Cerebellar cortex (tissue), 1 donor: ENCODE results near the gene CATSPER1.

Experiments
- DNase-seq: peaks from one replicate; pipeline ENCODE4 v3.0.0-alpha.2; 2015; ENCODE audit warnings: low spot score

The CATSPER1 gene

DNA sequence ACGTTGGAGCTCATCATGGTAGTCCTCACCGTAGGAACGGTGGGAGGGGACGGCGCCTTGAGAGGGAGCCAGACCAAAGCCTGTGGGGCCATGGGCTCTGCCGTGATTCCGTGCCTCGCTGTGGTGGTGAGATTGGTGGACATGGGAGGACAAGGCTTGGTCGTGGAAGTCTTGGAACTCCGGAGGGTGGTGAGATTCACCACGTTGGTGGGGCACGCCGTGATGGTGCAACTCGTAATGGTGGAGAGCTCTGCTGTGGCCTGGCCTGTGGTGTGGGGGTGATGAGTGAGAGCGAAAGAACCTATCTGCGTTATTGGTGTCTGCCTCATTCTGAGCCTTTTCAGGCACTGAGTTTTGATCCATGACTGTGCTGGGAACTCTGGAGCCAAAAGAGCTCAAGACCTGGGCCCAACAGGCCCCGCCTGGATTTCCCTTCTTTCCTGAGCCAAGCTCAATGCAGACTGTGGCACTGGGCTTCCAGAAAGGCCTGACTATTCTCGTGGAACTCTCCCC, at the start of gene CATSPER1:
Gene CATSPER1 (minus strand): TSS at position 463 of the 513 bp plus-strand sequence. CDS start 100 bp downstream, at position 363.
- no peak for DNase-seq

DNA sequence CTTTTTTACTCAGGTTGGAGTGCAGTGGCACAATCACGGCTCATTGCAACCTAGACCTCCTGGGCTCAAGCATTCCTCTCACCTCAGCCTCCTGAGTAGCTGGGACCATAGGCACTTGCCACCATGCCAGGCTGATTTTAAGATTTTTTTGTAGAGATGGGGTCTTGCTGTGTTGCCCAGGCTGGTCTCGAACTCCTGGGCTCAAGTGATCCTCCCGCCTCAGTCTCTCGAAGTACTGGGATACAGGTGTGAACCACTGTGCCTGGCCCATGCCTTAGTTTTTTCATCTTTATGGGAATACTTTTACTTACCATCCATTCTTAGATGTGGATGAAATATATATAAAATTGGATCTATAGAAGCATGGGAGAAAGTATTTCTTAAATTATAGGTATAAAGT, 49.0 kb upstream of the CATSPER1 start:
- DNase-seq, result no peak

DNA sequence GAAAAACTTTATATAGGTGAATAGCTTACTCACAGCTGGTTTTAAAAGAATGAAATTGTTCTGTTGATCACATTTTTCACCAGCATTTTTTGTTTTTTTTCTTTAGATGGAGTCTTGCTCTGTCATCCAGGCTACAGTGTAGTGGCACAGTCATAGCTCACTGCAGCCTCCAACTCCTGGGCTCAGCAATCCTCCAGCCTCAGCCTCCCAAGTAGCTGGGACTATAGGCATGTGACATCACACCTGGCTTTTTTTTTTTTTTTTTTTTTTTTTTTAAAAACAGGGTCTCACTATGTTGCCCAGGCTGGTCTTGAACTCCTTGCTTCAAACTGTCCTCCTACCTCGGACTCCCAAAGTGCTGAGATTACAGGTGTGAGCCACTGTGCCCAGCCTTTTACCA, 47.4 kb upstream of the CATSPER1 start:
- DNase-seq, result no peak

DNA sequence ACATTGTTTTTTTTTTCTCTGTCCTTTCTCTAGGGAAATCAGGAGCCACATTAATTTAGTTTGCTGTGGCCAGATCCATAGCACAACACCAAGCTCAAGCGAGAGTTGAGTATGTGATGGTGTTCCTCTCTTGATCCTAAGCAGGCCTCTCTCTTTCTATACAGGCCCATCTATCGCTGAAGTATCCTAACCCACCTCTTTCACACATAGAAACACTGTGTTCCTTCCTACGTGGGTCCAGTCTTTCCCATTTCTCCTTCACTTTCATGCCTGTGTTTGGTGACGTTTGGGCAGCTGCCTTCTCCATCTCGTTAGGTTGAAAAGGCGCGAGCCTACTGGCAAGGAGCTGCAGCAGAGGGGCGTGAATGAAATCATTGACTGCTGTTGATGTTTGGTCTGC, 46.2 kb upstream of the CATSPER1 start:
- no peak for DNase-seq

DNA sequence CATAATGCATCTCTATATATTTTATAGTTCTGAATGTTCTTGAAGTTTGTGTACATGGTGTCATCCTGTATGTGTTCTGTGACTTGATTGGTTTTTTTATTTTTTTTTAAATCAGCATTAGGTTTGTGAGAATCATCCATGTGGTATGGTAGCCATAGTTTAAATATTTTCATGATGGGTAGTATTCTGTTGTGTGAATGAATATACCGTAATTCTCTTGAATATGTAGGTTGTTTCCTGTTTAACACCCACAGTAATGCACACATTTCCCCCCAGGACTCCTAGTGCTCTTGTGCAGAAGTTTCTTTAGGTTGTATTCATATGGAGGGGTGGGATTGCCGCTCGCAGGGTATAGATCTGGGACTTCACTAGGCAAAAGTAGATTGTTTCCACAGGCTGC, 45.8 kb upstream of the CATSPER1 start:
- DNase-seq, result no peak

DNA sequence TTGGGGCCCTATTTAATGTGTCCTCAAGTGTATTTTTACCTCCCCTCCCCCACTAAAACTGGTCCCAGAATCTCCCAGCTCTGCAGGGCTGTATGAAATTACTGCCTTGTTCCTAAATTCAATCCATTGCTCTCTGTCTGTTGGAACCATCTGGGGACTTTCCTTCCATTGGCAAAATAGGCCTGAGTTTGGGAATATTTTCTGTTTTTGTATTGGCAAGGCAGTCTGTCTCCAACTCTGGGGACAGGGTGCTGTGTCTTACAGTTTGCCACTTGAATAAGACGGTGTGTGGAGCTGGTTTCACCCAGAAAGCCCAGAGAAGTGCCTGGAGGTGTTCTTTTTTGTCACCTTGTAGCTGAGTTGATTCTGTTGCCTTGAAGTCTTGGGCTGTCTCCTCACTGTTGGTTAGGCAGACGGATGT, 45.1 kb upstream of the CATSPER1 start:
- peak; percentile 37 for DNase-seq

DNA sequence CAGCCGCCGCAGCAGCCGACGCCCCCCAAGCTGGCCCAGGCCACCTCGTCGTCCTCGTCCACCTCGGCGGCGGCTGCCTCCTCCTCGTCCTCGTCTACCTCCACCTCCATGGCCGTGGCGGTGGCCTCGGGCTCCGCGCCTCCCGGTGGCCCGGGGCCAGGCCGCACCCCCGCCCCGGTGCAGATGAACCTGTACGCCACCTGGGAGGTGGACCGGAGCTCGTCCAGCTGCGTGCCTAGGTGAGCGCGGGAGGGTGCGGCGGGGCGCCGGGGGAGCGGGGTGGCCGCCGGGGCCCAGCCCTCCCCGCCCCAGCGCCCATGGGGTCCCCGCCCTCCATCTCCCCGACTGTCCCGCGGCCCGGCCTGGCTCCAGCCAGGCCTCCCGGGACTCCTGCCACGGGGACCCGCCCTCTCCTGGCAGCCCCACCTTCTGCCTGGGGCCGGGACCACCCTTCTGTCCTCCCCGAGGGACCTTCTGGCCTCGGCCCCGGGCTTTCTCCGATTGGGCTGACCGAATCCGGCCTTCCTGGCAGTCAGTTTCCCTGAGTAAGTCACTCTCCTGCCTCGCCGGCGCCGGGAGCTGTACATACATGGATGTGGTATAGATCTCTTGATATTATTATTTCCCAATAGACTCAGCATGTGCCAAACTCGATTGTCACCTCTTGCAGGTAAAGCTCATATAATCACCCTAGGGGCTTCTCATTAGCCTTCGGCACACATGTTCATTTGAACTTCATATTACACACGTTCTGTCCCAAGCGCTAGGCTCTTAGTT, 44.5 kb upstream of the CATSPER1 start:
- DNase-seq, result peak; percentile 42

DNA sequence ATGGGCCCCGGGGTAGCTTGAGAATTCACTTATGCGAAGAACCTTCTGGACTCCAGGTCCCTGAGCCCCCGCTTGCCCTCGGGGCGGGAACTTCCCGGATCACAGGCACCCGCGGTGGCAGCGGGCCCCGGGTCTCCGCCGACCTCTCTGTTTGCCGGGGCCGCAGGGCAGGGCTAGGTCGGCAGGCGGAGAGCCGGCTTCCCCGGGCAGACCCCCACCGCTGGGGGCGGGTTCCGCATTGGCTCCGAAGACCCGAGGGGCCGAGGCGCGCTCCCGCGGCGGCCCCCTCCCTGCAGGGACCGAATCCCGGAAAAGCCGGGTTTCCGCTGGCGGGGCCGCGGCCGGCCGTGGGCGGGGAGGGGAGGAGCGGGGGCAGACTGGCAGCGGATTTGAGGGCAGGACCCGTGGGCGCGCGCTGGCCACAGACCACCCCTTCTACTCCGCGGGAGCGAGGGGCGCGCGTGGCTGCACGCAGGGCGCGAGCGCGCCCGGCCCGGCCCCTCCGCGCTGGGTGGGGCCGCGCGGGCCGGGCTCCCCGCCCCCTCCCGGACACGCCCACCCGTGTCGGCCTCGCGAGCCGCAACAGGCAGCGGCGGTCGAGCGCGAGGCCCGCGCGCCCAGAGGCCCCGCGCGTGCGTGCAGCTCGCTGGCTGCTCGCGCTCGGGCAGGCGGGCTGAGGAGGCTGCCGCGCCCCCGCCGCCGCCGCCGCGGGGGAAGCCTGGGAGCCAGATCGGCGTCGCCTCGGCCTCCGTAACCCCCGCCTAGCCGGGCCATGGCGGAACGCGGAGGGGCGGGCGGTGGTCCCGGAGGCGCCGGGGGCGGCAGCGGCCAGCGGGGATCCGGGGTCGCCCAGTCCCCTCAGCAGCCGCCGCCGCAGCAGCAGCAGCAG, 43.7 kb upstream of the CATSPER1 start, which contains the start of gene PACS1:
Gene PACS1 (plus strand): TSS at position 558 of the 889 bp plus-strand sequence. CDS start 215 bp downstream, at position 773.
- peak; percentile 40 for DNase-seq

DNA sequence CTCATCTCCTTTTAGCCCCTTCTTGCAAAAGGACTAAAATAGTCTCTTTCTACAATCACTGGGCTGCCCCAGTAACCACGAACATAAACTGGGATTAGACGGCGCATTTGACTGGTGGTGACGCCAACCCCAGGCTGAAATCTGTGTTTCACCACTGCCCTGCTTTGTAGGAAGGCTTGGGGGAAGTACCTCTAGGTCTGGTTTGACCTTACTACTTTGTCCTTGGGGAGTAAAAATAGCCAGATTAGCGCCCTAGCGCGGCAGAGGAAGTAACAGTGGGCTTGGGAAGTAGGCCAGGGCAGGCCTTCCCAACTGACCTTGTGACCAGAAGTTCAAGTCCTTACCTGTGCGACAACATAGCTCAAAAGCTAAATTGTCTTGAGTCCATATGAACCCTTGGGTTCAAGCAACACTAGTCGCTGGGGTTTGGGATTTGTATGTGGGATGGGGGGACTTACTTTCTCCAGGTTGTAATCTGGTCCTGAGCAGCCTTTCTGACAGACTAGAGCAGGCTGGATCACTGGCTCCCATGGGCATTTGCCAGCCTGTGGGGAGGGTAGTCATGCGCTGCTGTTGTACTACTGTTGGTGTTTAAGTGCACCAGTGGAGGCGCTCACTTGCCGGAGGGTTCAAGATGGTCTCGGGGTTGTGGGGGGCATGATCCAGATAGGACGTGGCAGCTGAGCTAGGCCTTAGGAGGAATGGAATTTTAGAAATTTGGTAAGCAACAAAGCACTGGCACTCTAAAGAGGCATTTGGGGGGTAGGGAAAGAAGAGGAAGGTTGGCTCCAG, 42.8 kb upstream of the CATSPER1 start:
- DNase-seq, result peak; percentile 44

DNA sequence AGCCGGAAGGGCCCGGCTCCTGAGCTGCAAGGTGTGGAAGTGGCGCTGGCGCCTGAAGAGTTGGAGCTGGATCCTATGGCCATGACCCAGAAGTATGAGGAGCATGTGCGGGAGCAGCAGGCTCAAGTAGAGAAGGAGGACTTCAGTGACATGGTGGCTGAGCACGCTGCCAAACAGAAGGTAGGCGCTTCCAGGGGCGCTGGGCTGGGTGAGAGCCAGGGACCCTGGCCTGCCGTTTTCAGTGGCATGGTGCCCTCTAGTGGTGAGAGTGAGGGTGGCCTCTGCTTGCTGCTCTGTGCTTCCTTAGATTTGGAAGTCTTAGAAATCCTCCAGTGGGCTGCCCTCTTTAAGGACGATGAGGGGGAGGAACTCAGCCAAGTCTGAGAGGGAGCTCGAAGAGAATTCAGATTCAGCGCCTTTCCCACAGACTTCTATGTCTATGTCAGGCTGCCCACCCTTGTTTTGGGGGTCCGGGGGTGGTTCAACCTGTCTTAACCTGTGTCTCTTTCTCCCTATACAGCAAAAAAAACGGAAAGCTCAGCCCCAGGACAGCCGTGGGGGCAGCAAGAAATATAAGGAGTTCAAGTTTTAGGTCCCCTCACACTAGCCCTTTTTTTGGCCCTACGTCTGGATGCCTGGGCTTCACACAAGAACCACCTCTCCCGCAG, 42.0 kb upstream of the CATSPER1 start:
- DNase-seq, result peak; percentile 86

DNA sequence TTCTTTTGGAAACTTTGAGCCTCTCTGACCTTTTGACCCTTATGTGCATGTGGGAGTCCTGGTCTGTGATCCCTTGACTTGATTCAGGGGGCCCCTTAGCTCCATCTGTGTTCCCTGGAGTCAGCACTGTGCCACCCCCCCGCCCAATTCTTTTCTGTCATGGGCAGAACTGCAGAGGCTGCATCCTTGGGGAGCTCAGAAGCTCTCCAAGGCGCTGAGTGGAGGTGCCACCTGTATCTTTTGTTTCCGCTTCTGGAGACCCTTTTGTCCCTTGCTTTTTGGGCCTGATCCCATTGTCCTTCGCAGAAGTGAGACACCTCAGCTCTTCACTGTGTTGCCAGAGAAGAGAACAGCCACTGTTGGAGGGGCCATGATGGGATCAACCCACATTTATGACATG, 41.4 kb upstream of the CATSPER1 start:
- DNase-seq, result no peak

DNA sequence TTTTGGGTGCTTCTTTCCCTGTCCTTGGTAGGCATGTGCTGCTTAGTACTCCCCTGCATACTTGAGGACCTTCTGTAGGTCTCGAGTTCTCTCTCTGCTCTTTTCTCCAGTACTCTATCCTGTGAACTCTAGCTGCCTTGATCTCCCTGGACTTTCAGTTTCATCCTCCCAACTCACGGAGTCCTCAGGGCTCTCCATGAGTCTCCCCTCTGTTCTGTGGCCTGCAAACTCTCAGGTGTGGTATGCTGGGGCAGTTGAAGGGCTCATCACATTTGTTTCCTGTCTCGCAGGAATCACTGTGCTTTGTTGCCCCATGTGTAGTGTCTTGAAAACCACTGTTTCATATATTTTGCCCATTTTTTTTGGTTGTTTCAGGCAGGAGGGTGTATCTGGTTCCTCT, 40.5 kb upstream of the CATSPER1 start:
- no peak for DNase-seq

DNA sequence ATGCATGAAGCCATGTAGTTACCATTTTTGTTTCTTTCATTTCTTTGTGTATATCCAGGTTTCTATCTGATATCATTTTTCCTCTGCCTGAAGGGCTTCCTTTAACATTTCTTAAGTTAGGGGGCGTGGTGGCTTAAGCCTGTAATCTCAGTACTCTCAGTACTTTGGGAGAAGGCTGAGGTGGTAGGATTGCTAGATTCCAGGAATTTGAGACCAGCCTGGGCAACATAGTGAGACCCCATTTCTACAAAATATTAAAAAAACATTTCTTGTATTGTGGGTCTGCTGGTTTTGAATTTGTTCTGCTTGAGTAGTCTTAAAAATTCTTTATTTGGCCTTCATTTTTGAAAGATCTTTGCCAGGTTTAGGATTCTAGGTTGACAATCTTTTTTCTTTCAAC, 38.3 kb upstream of the CATSPER1 start:
- no peak for DNase-seq

DNA sequence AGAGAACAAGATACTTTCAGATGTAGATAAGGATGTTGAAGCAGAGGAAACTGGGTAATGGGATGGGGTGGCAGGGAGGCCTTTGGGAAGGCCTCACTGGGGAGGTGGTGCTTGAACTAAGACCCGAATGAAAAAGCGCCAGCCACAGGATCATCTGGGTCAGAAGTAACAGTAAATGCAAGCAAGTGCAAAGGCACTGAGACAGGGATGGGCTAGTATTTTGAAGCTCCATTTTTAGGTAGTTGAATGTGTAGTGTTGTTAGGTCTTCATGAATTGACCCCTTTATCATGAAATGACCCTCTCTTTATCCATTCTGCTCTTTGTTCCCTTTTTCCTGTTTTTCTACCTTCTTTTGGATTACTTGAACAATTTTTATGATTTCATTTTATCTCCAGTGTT, 37.6 kb upstream of the CATSPER1 start:
- DNase-seq, result no peak

DNA sequence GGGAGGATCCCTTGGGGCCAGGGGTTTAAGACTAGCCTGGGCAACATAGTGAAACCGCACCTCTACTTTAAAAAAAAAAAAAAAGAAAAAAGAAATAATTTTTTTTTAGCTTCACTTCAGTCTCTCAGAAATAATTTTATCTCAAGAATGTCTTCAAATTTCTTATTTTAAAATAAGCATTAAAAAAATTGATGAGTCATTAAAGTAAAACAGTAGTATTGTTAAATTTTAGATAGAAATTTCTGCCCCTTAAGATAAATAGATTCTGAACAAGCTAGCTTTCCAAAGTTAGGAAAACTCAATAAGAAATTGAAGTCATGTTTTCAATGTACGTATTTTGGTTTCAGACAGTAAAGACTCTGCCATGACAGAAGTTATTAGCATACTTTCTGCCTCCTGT, 36.1 kb upstream of the CATSPER1 start:
- no peak for DNase-seq

DNA sequence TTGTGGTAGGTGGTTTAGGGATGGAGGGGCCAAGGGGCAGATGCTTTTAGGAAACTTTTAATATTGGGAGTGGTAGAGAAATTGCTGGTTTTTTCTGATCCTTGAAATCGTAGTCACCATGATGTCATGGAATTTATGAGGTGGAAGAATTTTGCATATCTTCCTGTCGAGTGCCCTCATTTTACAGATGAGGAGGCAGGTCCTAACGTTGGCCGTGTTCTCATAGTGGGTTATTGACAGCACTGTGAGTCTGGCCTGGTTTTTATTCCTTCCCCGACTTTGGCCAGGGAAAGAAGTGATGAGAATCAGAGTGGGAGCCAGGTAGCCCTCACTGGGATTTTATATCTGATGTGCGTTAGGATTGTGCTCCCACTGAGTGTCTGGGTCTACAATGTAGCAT, 35.0 kb upstream of the CATSPER1 start:
- no peak for DNase-seq

DNA sequence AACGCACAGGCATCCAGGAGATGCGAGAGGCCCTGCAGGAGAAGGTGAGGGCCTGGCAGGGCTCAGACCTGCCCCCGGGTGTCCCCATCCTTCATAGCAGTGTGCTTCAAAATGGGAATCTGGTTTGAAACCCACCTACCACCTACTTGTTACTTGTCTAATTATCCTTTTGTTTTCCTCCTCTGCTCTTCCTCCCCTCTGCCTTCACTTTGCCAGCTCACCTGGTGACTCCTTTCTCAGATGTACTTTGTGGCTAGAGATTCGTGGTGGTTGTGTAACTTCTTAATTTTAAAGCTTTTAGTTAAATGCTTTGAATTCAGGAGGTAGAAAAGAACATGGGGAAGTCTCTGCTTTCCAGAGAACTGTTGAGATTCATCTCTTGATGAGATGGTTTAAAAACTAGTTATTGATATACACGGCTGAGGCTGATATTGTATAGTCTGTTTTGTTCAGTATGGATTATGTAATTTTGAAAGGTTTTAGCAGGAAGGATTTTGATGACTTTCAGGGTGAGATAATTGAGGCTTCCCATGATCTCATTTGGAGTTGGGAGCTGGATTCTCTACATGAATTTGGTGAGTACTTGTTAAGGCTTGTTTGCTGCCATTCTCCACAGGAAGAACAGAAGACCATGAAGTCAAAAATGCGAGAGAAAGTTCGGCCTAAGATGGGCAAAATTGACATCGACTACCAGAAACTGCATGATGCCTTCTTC, 33.8 kb upstream of the CATSPER1 start:
- DNase-seq, result no peak

DNA sequence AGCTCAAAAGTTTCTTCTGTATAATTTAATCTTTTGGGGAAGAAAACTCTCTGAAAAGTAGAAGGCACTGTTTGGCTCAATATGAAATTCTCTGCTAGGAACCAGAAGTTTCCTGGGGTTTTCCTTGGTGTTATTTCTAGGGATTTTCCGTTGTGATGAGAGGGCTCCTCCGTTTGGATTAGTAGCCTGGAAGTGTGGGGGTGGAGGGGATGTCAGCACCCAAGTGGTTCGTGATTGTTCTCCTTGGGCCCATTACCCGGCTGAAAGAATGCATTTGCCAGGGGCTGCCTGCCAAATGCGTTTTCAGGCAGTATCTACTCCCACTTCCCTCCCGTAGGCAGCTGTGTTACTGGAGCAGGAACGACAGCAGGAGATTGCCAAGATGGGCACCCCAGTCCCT, 30.2 kb upstream of the CATSPER1 start:
- no peak for DNase-seq

DNA sequence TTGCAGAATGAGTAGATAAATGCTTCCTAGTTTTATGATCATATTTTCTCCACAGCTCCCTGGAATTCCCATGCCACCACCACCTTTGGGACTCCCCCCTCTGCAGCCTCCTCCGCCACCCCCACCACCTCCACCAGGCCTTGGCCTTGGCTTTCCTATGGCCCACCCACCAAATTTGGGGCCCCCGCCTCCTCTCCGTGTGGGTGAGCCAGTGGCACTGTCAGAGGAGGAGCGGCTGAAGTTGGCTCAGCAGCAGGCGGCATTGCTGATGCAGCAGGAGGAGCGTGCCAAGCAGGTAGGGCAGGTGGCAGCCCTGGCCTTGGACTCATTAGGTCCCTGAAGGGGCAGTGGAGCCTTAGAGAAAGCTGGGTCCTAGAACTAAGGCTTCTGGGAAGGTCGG, 28.7 kb upstream of the CATSPER1 start:
- no peak for DNase-seq

DNA sequence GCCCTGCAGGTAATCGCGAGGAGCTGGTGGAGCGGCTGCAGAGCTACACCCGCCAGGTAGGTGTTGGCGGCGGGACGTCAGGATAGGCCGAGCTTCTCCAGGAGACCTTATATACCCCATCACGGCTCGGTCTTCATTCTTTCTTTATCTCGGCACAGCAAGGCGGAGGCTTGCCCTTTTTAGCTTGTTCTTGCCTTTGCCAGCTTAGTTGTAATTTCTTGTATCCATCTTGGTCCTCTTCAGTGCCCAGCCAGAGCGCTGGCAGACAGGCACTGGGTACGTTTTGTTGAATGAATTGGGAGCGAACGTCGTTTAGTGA, 26.3 kb upstream of the CATSPER1 start:
- no peak for DNase-seq
